HG03521 (cell line): ENCODE results near the gene ZNHIT6.

Source experiments
- ATAC-seq: cut with Tn5 transposase; IDR thresholded peaks from one replicate; pipeline ENCODE4 v1.9.1; 2021; ENCODE audit warnings: mild to moderate bottlenecking, moderate library complexity; ENCODE audit not compliant: unreplicated experiment

The ZNHIT6 gene

DNA sequence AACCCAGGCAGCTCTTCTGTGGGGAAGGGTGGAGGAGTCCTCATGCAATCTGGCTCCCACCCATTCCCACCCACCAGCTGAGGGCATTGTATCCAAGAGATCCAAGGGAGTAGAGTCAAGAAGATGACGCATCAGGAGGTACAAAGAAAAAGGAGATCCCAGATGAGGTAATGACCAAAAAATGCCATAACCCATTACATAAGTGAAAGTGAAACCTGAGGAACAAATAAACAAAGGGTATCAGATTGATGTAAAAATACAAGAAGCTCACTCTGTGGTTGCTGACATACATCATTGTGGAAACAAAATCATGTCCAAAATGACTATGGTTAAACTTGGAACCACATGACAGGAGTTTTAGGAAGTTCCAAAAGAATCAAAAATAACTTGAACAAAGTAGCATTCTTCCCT is 85.2 kb downstream of the ZNHIT6 start:
- no peak for ATAC-seq

GRCh38 chr1:85621430-85621829 is 86.8 kb downstream of the ZNHIT6 start:
- no peak for ATAC-seq

DNA sequence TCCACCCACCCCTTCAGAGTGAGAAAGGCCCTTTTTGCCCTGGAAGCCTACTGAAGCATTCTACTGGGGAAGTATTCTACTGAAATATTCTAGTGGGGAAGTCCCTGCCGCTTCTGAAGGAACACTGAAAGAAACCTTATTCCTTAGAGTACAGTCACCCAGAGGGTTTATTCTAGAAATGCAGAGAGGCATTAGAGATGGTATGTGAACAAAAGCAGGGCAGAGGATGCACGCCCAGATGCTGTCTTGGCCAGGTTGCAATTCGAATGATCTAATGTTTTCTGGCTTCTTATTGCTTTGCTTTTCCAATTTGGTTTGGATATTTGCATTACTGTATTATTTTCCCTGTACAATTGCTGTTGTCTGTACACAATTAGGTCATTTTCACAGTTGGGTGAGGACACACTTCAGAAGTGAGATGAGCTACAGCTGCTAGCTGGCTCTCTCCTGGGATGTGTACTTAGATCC is 90.6 kb downstream of the ZNHIT6 start:
- ATAC-seq = no peak

GRCh38 chr1:85616736-85617135 is 91.5 kb downstream of the ZNHIT6 start:
- no peak for ATAC-seq

DNA sequence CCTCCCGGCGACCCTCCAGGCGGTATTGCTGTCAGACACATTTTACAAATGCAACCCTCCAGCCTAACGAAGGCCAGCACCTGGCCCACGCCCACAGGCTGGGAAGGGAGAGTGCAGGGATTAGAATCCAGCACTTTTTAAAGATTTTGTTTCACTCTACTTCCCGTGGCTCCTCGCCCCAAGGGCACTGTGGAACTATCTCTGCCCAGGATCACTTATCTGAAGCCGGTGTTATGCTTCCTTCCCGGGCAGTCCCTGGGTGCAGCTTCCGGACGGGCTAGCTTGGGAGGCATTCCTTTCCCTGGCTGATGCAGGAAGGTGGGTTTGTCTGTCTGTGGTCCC is 91.9 kb downstream of the ZNHIT6 start:
- ATAC-seq = no peak

GRCh38 chr1:85615586-85616363 is 92.5 kb downstream of the ZNHIT6 start:
- no peak for ATAC-seq

- ATAC-seq = peak; percentile 56
These were observed 95.4 kb downstream of the ZNHIT6 start for GRCh38 chr1:85612704-85613361.

GRCh38 chr1:85611856-85612255 is 96.4 kb downstream of the ZNHIT6 start:
- no peak for ATAC-seq

GRCh38 chr1:85611425-85611824 is 96.8 kb downstream of the ZNHIT6 start:
- ATAC-seq = no peak

GRCh38 chr1:85609976-85610375 is 98.3 kb downstream of the ZNHIT6 start:
- ATAC-seq = no peak

- ATAC-seq = no peak
These were observed 99.4 kb downstream of the ZNHIT6 start for GRCh38 chr1:85608851-85609250.

DNA sequence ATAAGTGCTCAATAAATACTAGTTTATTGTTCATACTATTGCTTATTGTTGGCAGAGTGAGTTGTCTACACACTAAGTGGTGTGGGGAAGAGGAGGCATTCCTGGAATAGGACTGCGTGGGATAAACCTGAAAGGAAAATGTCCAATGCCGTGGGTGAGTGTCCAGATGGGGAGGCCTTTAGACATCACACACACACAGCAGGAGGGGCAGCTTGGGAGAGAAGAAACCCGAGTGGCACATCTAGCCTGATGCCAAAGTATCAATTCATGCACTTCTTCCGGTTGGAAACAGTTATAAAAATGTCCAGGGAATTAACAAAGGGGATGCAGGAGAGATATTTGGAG is 100.3 kb downstream of the ZNHIT6 start:
- ATAC-seq = no peak

GRCh38 chr1:85607126-85607920 is 100.9 kb downstream of the ZNHIT6 start:
- no peak for ATAC-seq

GRCh38 chr1:85606414-85606800 is 101.8 kb downstream of the ZNHIT6 start:
- no peak for ATAC-seq

GRCh38 chr1:85605484-85606413 is 102.5 kb downstream of the ZNHIT6 start:
- no peak for ATAC-seq

GRCh38 chr1:85604298-85604997 is 103.8 kb downstream of the ZNHIT6 start:
- ATAC-seq = no peak

- ATAC-seq = no peak
These were observed 105.0 kb downstream of the ZNHIT6 start for GRCh38 chr1:85603086-85603880.

GRCh38 chr1:85602571-85602970 is 105.7 kb downstream of the ZNHIT6 start:
- no peak for ATAC-seq

DNA sequence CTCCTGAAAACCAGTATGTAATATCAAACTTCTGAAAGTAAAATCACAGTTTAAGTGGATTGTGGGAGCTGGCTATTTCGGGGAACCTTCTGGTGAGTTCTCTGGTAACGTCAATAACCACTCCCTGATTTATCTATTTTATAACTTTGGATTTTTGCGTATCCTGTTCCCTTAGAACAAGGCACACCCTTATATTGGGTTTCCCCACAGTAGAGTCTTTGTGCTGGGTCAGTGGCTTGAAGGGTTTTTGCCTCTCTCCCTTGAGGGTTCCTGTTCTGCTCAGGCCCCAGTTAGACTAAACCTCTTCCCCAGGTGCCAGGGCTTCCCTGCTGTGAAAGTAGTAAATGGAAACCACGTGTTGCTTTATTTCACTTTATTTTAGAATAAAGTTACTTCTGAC is 106.3 kb downstream of the ZNHIT6 start:
- ATAC-seq = no peak
